ENCODE results near the gene PTPA.

GRCh38 chr9:129175515-129175824 lies 64.3 kb downstream of the PTPA start:
- TF ChIP-seq CTCF (IDR thresholded peaks at IDR 0.05; ENCODE audit: poor library complexity, severe bottlenecking) (no peak), EZH2 (IDR thresholded peaks at IDR 0.05; ENCODE audit: borderline replicate concordance, insufficient read depth, low read length, poor library complexity, severe bottlenecking) (no peak), RAD21 (conservative IDR thresholded peaks at IDR 0.05) (no peak)
